Astrocyte of the spinal cord (primary cell): ENCODE results near the gene MTARC2.
"Not testable (repeated sequence)": the region's sequence is repeated elsewhere in the genome, so short reads cannot be mapped to it uniquely, and the experiment has no call there.

Experiments used
- DNase-seq: peaks from one replicate; pipeline ENCODE4 v3.0.0; 2011; ENCODE audit warnings: low read depth, low spot score
- H3K4me3 ChIP-seq: 2 replicates; pipeline ENCODE4 v1.5.1; 2011; ENCODE audit warnings: low read depth, mild to moderate bottlenecking, low read length, moderate library complexity
- CTCF ChIP-seq: IDR thresholded peaks from 2 replicates; pipeline ENCODE4 v1.5.1; 2012; ENCODE audit warnings: low read depth, mild to moderate bottlenecking, low read length, inconsistent platforms
- in situ Hi-C: cut with HindIII; loops from 2 replicates; pipeline ENCODE4 v1.10.0; 2017; ENCODE audit warnings: low sequenced_read_pairs

The MTARC2 gene

GRCh38 chr1:220732137-220732536 is 16.0 kb upstream of the MTARC2 start:
- in situ Hi-C loops = no loop called here
- no peak for DNase-seq
- no peak overlapping the region for H3K4me3 ChIP-seq
- TF ChIP-seq CTCF = no peak

- DNase-seq = no peak
- no peak for TF ChIP-seq CTCF
- in situ Hi-C loops = no loop called here
- no peak overlapping the region for H3K4me3 ChIP-seq
These were observed 15.5 kb upstream of the MTARC2 start for GRCh38 chr1:220732621-220733020.

GRCh38 chr1:220733086-220733601 is 15.0 kb upstream of the MTARC2 start:
- TF ChIP-seq CTCF = peak; percentile 86
- DNase-seq = peak; percentile 81
- peak overlapping the region; percentile 2 for H3K4me3 ChIP-seq
- in situ Hi-C loops = no loop called here

- DNase-seq = peak; percentile 72
- no peak overlapping the region for H3K4me3 ChIP-seq
- in situ Hi-C loops = no loop called here
- TF ChIP-seq CTCF = no peak
These were observed 13.4 kb upstream of the MTARC2 start for GRCh38 chr1:220734571-220735326.

- DNase-seq, H3K4me3 ChIP-seq, in situ Hi-C loops: not testable (repeated sequence)
These were observed 11.8 kb upstream of the MTARC2 start for GRCh38 chr1:220736283-220736682.

- H3K4me3 ChIP-seq = no peak overlapping the region
- in situ Hi-C loops = no loop called here
- DNase-seq = no peak
- TF ChIP-seq CTCF = no peak
These were observed 6.8 kb upstream of the MTARC2 start for GRCh38 chr1:220741349-220741748.

DNA sequence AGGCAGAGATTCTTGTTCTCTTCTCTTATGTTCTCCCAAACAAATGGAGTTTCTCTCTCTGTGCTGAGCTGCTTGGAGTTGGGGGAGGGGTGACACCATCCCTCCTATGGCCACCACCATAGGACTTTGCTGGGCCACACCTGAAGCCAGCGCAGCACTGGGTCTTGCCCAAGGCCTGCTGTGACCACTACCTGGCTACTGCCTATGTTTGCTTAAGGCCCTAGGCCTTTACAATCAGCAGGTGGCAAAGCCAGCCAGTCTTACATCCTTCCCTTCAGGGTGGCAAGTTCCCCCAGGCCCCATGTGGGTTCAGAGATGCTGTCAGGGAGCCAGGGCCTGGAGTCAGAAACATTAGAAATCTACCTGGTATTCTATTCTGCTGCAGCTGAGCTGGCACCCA is 6.3 kb upstream of the MTARC2 start:
- DNase-seq = no peak
- no peak overlapping the region for H3K4me3 ChIP-seq
- TF ChIP-seq CTCF = no peak
- in situ Hi-C loops = no loop called here
